Adipose tissue (tissue), 3 donors: ENCODE measurements around the gene ADNP2. TPM values are rescaled to one million over a fixed set of nuclear protein-coding genes. Genes with fewer than 3 reads are reported as not detected.

Source experiments
- H3K27ac ChIP-seq: one replicate; pipeline ENCODE4 v1.5.1; 2013; ENCODE audit warnings: low read depth, low read length
- WGBS, 3 donors: extraction: QIAGEN DNeasy Blood & Tissue Kit; methylation state at CpG; one replicate each; pipeline ENCODE4 v1.1.7; 2013; 5-methylcytosine and 5-hydroxymethylcytosine counted together
- polyA plus RNA-seq, 3 donors: library from polyadenylated mRNA; stranded (reverse); fragments of 200-250 nt; gene quantifications; one replicate each; pipeline ENCODE4 v1.2.3, GENCODE V29; 2013
- donor health status: healthy with polysubstance abuse.
- donor health status: Bipolar disorder and iron deficiency.
- donor health status: healthy.

Gene ADNP2
- polyA plus RNA-seq, 3 donors = 3.8 to 8.9 (median 4.1) TPM

GRCh38 chr18:80166240-80166639 is 57.2 kb downstream of the ADNP2 start:
- 93 to 97% (median 94%) methylated on average over 10 of the region's 10 CpGs for WGBS, 3 donors
- no peak overlapping the region for H3K27ac ChIP-seq

- 85 to 87% (median 86%) methylated on average over 6 of the region's 6 CpGs for WGBS, 3 donors
- H3K27ac ChIP-seq = no peak overlapping the region
Observed at GRCh38 chr18:80166725-80167124, 57.7 kb downstream of the ADNP2 start.

GRCh38 chr18:80167331-80167730 is 58.3 kb downstream of the ADNP2 start:
- 86 to 91% (median 90%) methylated on average over 9 of the region's 9 CpGs for WGBS, 3 donors
- no peak overlapping the region for H3K27ac ChIP-seq

GRCh38 chr18:80167931-80168330 is 58.9 kb downstream of the ADNP2 start:
- no peak overlapping the region for H3K27ac ChIP-seq
- 62 to 73% (median 65%) methylated on average over 13 of the region's 13 CpGs for WGBS, 3 donors

GRCh38 chr18:80168346-80168745 is 59.3 kb downstream of the ADNP2 start:
- WGBS, 3 donors = 81 to 88% (median 86%) methylated on average over 2 of the region's 2 CpGs
- no peak overlapping the region for H3K27ac ChIP-seq

- no peak overlapping the region for H3K27ac ChIP-seq
- 87 to 89% (median 88%) methylated on average over 15 of the region's 15 CpGs for WGBS, 3 donors
Observed at GRCh38 chr18:80168982-80169381, 59.9 kb downstream of the ADNP2 start.

- WGBS, 3 donors = 84 to 93% (median 91%) methylated on average over 17 of the region's 17 CpGs
- no peak overlapping the region for H3K27ac ChIP-seq
Observed at GRCh38 chr18:80169607-80170006, 60.5 kb downstream of the ADNP2 start.

- 85 to 87% (median 85%) methylated on average over 7 of the region's 7 CpGs for WGBS, 3 donors
- H3K27ac ChIP-seq = no peak overlapping the region
Observed at GRCh38 chr18:80170395-80171053, 61.5 kb downstream of the ADNP2 start.

- WGBS, 3 donors = 24 to 30% (median 30%) methylated on average over 21 to 23 of the region's 23 CpGs
- H3K27ac ChIP-seq = no peak overlapping the region
Observed at GRCh38 chr18:80171054-80171872, 62.2 kb downstream of the ADNP2 start.

- 83 to 87% (median 85%) methylated on average over 4 of the region's 4 CpGs for WGBS, 3 donors
- no peak overlapping the region for H3K27ac ChIP-seq
Observed at GRCh38 chr18:80172056-80172455, 63.0 kb downstream of the ADNP2 start.

- WGBS, 3 donors = 91 to 92% (median 92%) methylated on average over 10 of the region's 10 CpGs
- H3K27ac ChIP-seq = no peak overlapping the region
Observed at GRCh38 chr18:80173060-80173459, 64.0 kb downstream of the ADNP2 start.

GRCh38 chr18:80175451-80176204 is 66.6 kb downstream of the ADNP2 start:
- WGBS, 3 donors = 70 to 86% (median 76%) methylated on average over 18 of the region's 18 CpGs
- H3K27ac ChIP-seq = no peak overlapping the region

- H3K27ac ChIP-seq = no peak overlapping the region
- 53 to 70% (median 65%) methylated on average over 17 of the region's 17 CpGs for WGBS, 3 donors
Observed at GRCh38 chr18:80176334-80177073, 67.4 kb downstream of the ADNP2 start.

GRCh38 chr18:80177128-80177527 is 68.1 kb downstream of the ADNP2 start:
- 86 to 87% (median 86%) methylated on average over 8 of the region's 8 CpGs for WGBS, 3 donors
- no peak overlapping the region for H3K27ac ChIP-seq

GRCh38 chr18:80178935-80179818 is 70.1 kb downstream of the ADNP2 start:
- 84 to 90% (median 87%) methylated on average over 30 of the region's 30 CpGs for WGBS, 3 donors
- no peak overlapping the region for H3K27ac ChIP-seq

- 80 to 88% (median 83%) methylated on average over 17 to 20 of the region's 20 CpGs for WGBS, 3 donors
- no peak overlapping the region for H3K27ac ChIP-seq
Observed at GRCh38 chr18:80179857-80180558, 70.9 kb downstream of the ADNP2 start.
